Tibial artery (tissue), 4 donors: ENCODE results near the gene PLTP.

Experiments used
- DNase-seq, 2 donors: peaks; one replicate each; pipeline ENCODE4 v3.0.0-alpha.2; 2019
- H3K27ac ChIP-seq, 2 donors: fragments of 200-600 bp; sonication (generic) in 1 of 2; 1 replicate in 1 of 2; 2 replicates in 1 of 2; pipeline ENCODE4 v1.5.1; 2018 to 2019; ENCODE audit warnings: mild to moderate bottlenecking in 1 of 2
- H3K27me3 ChIP-seq, 2 donors: fragments of 200-600 bp; sonication (generic) in 1 of 2; one replicate each; pipeline versions ENCODE4 v1.5.1 to v1.6.0; 2016 to 2019
- H3K36me3 ChIP-seq, 3 donors: fragments of 200-600 bp; sonication (generic) in 2 of 3; one replicate each; pipeline ENCODE4 v1.5.1; 2016 to 2019; ENCODE audit warnings: mild to moderate bottlenecking in 2 of 3
- H3K4me1 ChIP-seq, 4 donors: fragments of 200-600 bp; sonication (generic) in 2 of 4; 1 replicate in 3 of 4; 2 replicates in 1 of 4; pipeline ENCODE4 v1.5.1; 2016 to 2019
- H3K4me3 ChIP-seq, 2 donors: fragments of 200-600 bp; sonication (generic) in 1 of 2; 1 replicate in 1 of 2; 2 replicates in 1 of 2; pipeline ENCODE4 v1.5.1; 2018 to 2019; ENCODE audit warnings: mild to moderate bottlenecking in 2 of 2
- H3K9me3 ChIP-seq, 3 donors: fragments of 200-600 bp; sonication (generic) in 1 of 3; one replicate each; pipeline ENCODE4 v1.5.1; 2016 to 2019
- CTCF ChIP-seq, 2 experiments: fragments of 200-600 bp in 1 of 2; fragments of 450-650 bp in 1 of 2; IDR thresholded peaks; one replicate each; pipeline ENCODE4 v1.5.1; 2017 to 2019; ENCODE audit warnings: antibody characterized with exemption in 2 of 2, mild to moderate bottlenecking in 1 of 2, moderate library complexity in 1 of 2
- intact Hi-C: fragments of 100-400 bp; cut with DNase I; formaldehyde crosslinking; loops from one replicate; pipeline ENCODE4 v1.15.0; 2023; ENCODE audit warnings: low total_unique reads

Gene PLTP

GRCh38 chr20:45913116-45913515, 1.2 kb upstream of the PLTP start:
- no peaks in the 10 kb centered on the region for H3K36me3 ChIP-seq
- TF ChIP-seq CTCF (IDR thresholded peaks at IDR 0.05) = no peak
- H3K27ac ChIP-seq = no peak overlapping the region
- DNase-seq = no peak
- peaks cover 0 to 24% (median 20%) of the 10 kb centered on the region in 4 donors for H3K4me1 ChIP-seq
- intact Hi-C loops = no loop called here
- no peak overlapping the region for H3K4me3 ChIP-seq
- no peaks in the 10 kb centered on the region for H3K9me3 ChIP-seq
- peaks cover 0 to 13% of the 10 kb centered on the region in 2 donors for H3K27me3 ChIP-seq

GRCh38 chr20:45912344-45912682, 358 bp upstream of the PLTP start:
- Histone ChIP-seq H3K9me3 (no peaks in the 10 kb centered on the region), H3K4me1 (peaks cover 0 to 20% (median 20%) of the 10 kb centered on the region in 4 donors), H3K27me3 (peaks cover 0 to 13% of the 10 kb centered on the region in 2 donors), H3K4me3 (peak overlapping the region; percentile 50 to 58), H3K27ac (peak overlapping the region; percentile 34 to 72), H3K36me3 (no peaks in the 10 kb centered on the region)
- TF ChIP-seq CTCF (IDR thresholded peaks at IDR 0.05) = no peak
- intact Hi-C loops = no loop called here
- DNase-seq = no peak

- TF ChIP-seq CTCF (IDR thresholded peaks at IDR 0.05) = no peak
- Histone ChIP-seq H3K36me3 (no peaks in the 10 kb centered on the region), H3K9me3 (no peaks in the 10 kb centered on the region), H3K27me3 (peaks cover 0 to 13% of the 10 kb centered on the region in 2 donors), H3K4me3 (peak overlapping the region; percentile 50 to 58), H3K4me1 (peaks cover 0 to 20% (median 20%) of the 10 kb centered on the region in 4 donors), H3K27ac (peak overlapping the region; percentile 38 to 72)
- intact Hi-C loops = no loop called here
- DNase-seq = peak; percentile 99
Measured at GRCh38 chr20:45910670-45911485, 1.1 kb downstream of the PLTP start.

GRCh38 chr20:45909817-45910669, 1.9 kb downstream of the PLTP start:
- H3K27me3 ChIP-seq = peaks cover 0 to 13% of the 10 kb centered on the region in 2 donors
- intact Hi-C loops = no loop called here
- H3K4me1 ChIP-seq = peaks cover 0 to 20% (median 20%) of the 10 kb centered on the region in 4 donors
- TF ChIP-seq CTCF (IDR thresholded peaks at IDR 0.05) = no peak
- peaks cover 0 to 2% (median 0%) of the 10 kb centered on the region in 3 donors for H3K36me3 ChIP-seq
- peak overlapping the region in 1 of 2 donors; percentile 38 for H3K27ac ChIP-seq
- peak overlapping the region; percentile 17 to 58 for H3K4me3 ChIP-seq
- no peak for DNase-seq
- no peaks in the 10 kb centered on the region for H3K9me3 ChIP-seq

GRCh38 chr20:45909336-45909808, 2.6 kb downstream of the PLTP start:
- Histone ChIP-seq H3K4me1 (peaks cover 0 to 20% (median 20%) of the 10 kb centered on the region in 4 donors), H3K4me3 (no peak overlapping the region), H3K36me3 (peaks cover 0 to 8% (median 3%) of the 10 kb centered on the region in 3 donors), H3K9me3 (no peaks in the 10 kb centered on the region), H3K27ac (no peak overlapping the region), H3K27me3 (peaks cover 0 to 13% of the 10 kb centered on the region in 2 donors)
- no peak for TF ChIP-seq CTCF (IDR thresholded peaks at IDR 0.05)
- intact Hi-C loops = no loop called here
- no peak for DNase-seq
